HG02759 (cell line): ENCODE data around the gene DUSP2.

Experiments used
- ATAC-seq: cut with Tn5 transposase; IDR thresholded peaks from one replicate; pipeline ENCODE4 v1.9.1; 2021; ENCODE audit warnings: mild to moderate bottlenecking, moderate library complexity; ENCODE audit not compliant: unreplicated experiment

Gene DUSP2

GRCh38 chr2:96135171-96135570 is 10.1 kb downstream of the DUSP2 start:
- no peak for ATAC-seq

GRCh38 chr2:96134421-96134820 is 10.8 kb downstream of the DUSP2 start:
- no peak for ATAC-seq

GRCh38 chr2:96131813-96132745 is 13.2 kb downstream of the DUSP2 start:
- no peak for ATAC-seq

- ATAC-seq = no peak
These were observed 14.0 kb downstream of the DUSP2 start for GRCh38 chr2:96131152-96131812.

DNA sequence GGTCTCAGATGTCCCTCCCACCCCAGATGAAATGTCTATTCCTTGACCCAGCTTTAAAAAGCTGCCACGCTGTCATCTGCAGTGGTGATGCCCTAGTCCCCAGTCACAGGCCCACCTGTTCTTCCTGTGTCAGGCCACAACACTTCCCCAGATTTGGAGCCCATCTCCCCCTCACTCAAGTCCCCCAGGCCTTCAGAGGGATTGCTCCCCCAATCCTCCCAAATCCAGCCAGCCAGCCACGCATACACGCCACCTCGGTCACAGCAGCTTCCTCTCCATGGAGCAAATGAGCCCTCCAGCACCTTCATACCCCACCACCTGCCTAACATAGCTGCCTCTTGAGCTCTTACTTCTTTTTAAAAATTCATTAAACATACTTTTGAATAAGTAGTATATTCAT is 14.8 kb downstream of the DUSP2 start:
- ATAC-seq = no peak

DNA sequence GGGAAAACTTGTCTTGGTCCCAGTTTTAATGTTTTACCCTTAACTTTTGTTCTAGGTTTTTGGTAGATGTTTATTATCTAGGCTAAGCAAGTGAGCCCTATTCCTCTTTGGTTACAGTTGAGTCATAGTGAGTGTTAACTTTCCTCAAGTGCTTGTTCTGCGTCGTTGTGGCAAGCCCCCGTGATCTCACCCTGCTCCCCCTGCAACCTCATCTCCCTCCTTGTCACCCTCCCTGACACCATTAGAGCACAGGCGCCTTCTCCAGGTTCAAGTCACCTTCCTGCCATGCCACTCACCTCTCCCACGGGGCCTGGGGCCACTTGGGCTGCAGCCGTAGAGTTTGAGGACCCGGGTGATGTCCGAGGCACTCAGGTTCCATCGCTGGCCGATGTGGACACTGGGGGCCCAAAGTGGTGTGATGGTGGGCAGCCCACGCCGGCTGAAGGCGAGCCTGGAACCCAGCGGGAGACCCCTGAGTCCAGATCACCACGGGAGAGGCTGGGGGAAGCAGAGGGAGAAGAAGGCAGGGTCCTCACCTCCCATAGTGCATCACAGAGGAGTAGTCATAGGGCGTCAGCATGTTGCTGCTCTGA is 15.6 kb downstream of the DUSP2 start:
- ATAC-seq = no peak

GRCh38 chr2:96128456-96128855 is 16.8 kb downstream of the DUSP2 start:
- ATAC-seq = no peak

DNA sequence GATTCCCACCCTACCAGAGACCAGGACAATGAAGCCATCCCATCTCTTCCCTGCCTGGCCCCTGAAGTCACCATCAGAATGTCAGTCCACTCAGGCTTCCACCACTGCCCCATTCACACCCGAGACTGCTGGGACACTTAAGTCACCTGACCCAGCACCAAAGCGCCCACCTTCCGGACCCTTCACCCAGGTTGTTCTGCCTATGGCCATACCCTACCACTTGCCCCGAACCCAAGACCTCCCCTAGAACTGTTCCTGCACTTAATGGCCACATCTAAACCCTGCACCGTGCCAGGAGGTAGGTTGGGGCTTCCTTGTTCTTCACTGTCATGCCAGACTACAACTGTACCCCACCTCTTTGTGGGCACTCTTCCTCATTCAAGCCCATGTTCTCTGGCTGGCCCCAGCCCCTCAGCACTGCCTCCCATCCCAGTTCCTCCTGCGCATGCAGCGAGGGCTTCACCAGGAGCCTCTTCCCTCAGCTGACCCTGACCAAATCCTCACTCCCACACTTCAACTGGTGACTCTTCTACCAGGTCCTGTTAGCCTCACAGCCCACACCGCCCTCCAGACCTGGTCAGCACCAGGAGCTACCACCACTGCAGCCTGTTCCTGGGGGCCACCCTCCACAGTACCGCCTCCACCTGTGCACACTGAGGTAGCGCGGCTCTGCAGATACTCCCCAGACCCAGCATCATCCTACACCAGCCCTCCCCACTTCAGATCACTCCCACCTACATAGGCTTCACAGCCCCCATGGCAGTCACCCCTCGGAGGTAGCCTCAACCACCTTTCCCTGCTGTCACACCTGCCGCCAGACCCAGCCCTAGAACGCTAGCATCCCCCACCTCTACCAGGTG is 20.6 kb downstream of the DUSP2 start:
- ATAC-seq = no peak

DNA sequence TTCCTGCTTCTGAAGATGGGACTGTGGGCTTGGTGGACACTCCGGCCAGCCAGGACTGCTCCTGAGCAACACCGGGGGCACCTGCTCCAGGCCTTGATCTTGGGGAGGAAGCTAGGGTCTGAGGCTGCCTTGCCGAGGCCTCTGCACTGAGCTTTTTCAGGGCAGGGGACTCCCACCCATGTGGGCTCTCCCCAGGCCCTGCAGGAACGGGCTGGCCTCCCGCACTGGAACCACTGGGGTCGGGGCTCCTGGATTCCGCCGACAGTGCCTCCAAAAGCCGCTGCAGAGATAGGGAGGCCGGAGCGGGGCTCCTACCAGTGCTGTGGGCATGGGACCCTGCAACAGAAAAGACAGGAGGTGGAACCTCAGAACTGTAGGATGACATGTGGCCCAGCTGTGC is 21.3 kb downstream of the DUSP2 start:
- ATAC-seq = no peak

DNA sequence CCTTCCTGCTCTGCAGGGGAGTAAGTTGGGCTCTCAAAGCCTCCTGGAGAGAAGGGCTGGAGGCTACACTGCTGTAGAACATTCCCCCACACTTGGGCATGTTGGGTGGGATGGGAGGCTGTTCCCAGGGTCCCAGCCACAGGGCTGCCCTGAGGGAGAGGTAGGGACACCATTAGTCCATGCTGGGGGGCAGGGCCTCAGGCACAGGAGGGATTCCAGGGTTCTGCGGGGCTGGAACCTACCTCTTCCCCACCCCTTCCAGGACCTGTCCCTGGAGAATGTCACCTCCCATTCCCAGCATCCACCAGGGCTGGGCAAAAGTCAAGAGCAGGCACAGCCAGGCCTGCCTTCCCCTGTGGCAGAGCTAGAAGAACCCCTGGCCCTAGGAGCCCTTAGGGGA is 21.9 kb downstream of the DUSP2 start:
- no peak for ATAC-seq

GRCh38 chr2:96122391-96122790 is 22.8 kb downstream of the DUSP2 start:
- no peak for ATAC-seq

- no peak for ATAC-seq
These were observed 23.8 kb downstream of the DUSP2 start for GRCh38 chr2:96121414-96121813.

GRCh38 chr2:96120991-96121390 is 24.2 kb downstream of the DUSP2 start:
- ATAC-seq = no peak

DNA sequence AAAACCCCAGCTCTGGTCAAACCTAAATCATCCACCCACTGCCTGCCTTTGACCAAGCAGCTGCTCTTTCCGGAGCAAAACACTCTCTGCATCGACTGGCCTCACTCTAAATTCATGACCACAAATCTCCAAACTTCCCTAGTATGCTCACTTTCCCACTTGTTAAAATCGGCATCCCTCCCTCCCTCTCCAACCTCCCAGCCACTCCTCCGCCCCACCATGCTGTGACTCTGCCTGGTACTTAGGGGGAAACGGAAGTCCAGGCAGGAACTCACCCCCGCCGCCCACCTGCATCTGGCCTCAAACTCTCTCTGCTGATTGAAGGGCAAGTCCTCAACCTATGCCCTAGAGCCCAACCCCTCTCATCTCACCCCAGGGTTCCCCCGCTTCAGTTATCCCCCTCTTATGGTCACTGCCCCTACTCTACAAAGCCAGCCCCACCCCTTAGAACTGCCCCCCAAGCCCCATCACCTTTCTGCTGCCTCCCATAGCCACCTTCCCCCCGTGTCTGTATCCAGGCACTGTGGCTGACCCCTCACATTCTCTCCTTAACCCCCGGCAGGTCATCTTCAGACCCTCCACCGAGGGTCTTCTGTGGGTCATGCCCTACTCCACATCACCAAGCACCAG is 25.0 kb downstream of the DUSP2 start:
- ATAC-seq = no peak

- no peak for ATAC-seq
These were observed 25.9 kb downstream of the DUSP2 start for GRCh38 chr2:96119389-96119751.

GRCh38 chr2:96118698-96119388 is 26.4 kb downstream of the DUSP2 start:
- ATAC-seq = no peak

DNA sequence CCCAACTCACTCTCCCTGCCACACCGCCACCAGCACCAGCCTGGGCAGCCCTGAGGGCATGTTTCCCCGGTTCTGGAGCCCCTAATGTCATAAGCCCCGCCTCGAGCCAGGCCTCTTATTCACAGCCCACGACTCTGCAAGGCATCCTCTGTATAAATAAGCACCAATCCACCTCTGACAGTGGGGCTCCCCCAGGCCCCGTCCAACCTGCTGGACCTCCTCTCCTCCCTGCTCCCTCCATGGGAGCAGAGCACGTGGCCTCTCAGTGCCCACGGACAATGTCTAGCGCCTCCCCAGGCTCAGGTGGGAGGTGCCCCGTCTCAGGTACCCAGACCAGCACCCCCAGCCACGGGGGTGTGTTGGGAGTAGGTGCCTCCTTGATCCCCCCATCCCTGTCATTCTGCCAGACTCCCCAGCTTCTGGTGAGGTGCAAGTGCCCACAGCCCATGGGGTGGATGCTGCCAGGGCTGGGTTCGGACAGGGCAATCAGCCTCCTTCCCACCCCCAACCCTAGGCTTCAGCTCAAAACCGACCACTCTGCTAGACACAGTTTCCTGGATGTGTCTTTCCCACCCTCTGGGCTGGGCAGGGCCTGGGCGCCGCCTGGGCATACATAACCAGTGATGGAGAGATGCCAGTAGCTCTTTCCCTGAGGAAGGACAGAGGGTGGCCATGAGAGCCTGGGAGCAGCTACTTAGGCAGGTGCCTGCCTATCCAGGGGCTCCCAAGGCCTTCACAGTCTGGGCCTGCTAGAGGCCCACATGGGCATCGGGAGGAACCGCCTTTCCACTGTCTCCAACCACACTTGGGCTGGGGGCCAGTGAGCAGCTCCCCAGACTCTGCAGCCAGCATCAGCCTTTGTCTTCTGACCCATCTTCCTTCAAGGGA is 27.3 kb downstream of the DUSP2 start:
- ATAC-seq = no peak

DNA sequence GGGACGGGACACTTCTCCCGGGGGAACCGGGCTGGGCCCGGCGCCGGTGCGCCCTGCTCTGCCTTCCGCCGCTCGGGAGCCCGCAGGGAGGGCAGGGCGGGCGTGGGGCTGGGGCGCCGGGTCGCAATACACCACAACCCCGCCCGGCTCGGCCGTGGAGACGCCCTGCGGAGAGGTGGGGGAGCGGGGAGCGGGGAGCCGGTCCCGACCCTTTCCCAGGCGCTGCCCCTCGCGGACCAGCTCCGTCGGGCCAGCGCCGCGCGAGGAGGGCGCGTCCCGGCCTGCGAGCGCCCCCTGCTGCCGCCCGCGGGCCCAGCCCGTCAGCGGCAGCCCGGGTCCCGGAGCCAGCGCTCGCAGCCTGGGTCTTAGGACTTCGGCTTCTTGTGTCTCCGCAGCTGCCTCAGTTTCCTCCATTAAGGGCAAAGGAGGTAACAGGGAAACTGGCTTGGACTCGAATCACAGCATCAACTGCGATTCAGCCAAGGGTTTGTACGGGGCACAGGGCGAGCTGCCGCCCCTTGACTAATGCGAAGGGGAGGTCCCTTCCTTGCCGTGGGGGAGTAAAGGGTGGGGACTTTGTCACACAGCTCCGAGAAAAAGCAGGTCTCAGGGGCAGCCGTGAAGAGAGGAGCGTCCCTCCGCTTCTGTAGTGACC is 28.2 kb downstream of the DUSP2 start:
- ATAC-seq = peak; percentile 81
